OCI-LY3 (cell line): ENCODE measurements around the gene IQSEC1.

Source experiments
- H2AFZ ChIP-seq: fragments of 200-600, 300-600 bp; shearing (Covaris generic); 2 replicates; pipeline ENCODE4 v1.6.0; 2014; ENCODE audit warnings: antibody characterized with exemption, low read depth, low read length
- H3K27ac ChIP-seq: fragments of 200-600, 300-600 bp; sonication (generic); 2 replicates; pipeline ENCODE4 v1.5.1; 2014; ENCODE audit warnings: mild to moderate bottlenecking, low read length, moderate library complexity, mixed read lengths
- H3K27me3 ChIP-seq: fragments of 200-600, 300-600 bp; sonication (generic); 2 replicates; pipeline ENCODE4 v1.6.1; 2014; ENCODE audit warnings: low read depth, low read length, mixed read lengths
- H3K36me3 ChIP-seq: fragments of 200-600, 300-600 bp; sonication (generic); replicated peaks from 2 replicates; pipeline ENCODE3; 2014; ENCODE audit warnings: low read depth, low read length, mixed read lengths
- H3K4me1 ChIP-seq: fragments of 300-600, 200-600 bp; sonication (generic); 2 replicates; pipeline ENCODE4 v1.6.1; 2014; ENCODE audit warnings: low read length, mixed read lengths
- H3K4me2 ChIP-seq: fragments of 200-600, 300-600 bp; sonication (generic); 2 replicates; pipeline ENCODE4 v1.6.1; 2014; ENCODE audit warnings: low read length, mixed read lengths
- H3K4me3 ChIP-seq: fragments of 300-600, 200-600 bp; sonication (generic); 2 replicates; pipeline ENCODE4 v1.5.1; 2014; ENCODE audit warnings: antibody characterized with exemption, mild to moderate bottlenecking, low read length, moderate library complexity
- H3K79me2 ChIP-seq: fragments of 300-600, 200-600 bp; shearing (Covaris generic); 2 replicates; pipeline ENCODE4 v1.6.1; 2014; ENCODE audit warnings: mild to moderate bottlenecking, low read length, mixed read lengths
- H3K9ac ChIP-seq: fragments of 300-600, 200-600 bp; shearing (Covaris generic); 2 replicates; pipeline ENCODE4 v1.6.0; 2014; ENCODE audit warnings: mild to moderate bottlenecking, low read length, moderate library complexity
- H3K9me3 ChIP-seq: fragments of 200-600, 300-600 bp; shearing (Covaris generic); 2 replicates; pipeline ENCODE4 v1.6.1; 2014; ENCODE audit warnings: low read length, mixed read lengths; ENCODE audit not compliant: insufficient read depth
- H4K20me1 ChIP-seq: fragments of 200-600, 300-600 bp; sonication (generic); 2 replicates; pipeline ENCODE4 v1.6.1; 2016; ENCODE audit warnings: low read length, mixed read lengths; ENCODE audit not compliant: insufficient read depth
- EZH2phosphoT487 ChIP-seq: fragments of 200-600 bp; shearing (Covaris generic); IDR thresholded peaks from 2 replicates; pipeline ENCODE4 v1.6.1; 2018; ENCODE audit warnings: antibody characterized with exemption, mixed run types, low read depth
- TF ChIP-seq, protein P1 (sequence below): fragments of 200-600, 300-600 bp; sonication (generic); IDR thresholded peaks from 2 replicates; pipeline ENCODE4 v1.5.1; 2014; ENCODE audit warnings: antibody characterized with exemption, low read length, low read depth

Gene IQSEC1

GRCh38 chr3:12919205-12919604, 154.0 kb downstream of the IQSEC1 start:
- Histone ChIP-seq H3K27me3 (no peaks in the 10 kb centered on the region), H3K4me3 (no peak overlapping the region), H3K36me3 (peaks cover 89% of the 10 kb centered on the region), H3K9me3 (no peaks in the 10 kb centered on the region), H2AFZ (no peak overlapping the region), H4K20me1 (peaks cover 77% of the 10 kb centered on the region), H3K4me1 (no peaks in the 10 kb centered on the region), H3K9ac (no peak overlapping the region), H3K27ac (no peak overlapping the region), H3K79me2 (peaks cover 3% of the 10 kb centered on the region), H3K4me2 (no peak overlapping the region)
- TF ChIP-seq, protein P1, sequence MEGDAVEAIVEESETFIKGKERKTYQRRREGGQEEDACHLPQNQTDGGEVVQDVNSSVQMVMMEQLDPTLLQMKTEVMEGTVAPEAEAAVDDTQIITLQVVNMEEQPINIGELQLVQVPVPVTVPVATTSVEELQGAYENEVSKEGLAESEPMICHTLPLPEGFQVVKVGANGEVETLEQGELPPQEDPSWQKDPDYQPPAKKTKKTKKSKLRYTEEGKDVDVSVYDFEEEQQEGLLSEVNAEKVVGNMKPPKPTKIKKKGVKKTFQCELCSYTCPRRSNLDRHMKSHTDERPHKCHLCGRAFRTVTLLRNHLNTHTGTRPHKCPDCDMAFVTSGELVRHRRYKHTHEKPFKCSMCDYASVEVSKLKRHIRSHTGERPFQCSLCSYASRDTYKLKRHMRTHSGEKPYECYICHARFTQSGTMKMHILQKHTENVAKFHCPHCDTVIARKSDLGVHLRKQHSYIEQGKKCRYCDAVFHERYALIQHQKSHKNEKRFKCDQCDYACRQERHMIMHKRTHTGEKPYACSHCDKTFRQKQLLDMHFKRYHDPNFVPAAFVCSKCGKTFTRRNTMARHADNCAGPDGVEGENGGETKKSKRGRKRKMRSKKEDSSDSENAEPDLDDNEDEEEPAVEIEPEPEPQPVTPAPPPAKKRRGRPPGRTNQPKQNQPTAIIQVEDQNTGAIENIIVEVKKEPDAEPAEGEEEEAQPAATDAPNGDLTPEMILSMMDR, result no peak

DNA sequence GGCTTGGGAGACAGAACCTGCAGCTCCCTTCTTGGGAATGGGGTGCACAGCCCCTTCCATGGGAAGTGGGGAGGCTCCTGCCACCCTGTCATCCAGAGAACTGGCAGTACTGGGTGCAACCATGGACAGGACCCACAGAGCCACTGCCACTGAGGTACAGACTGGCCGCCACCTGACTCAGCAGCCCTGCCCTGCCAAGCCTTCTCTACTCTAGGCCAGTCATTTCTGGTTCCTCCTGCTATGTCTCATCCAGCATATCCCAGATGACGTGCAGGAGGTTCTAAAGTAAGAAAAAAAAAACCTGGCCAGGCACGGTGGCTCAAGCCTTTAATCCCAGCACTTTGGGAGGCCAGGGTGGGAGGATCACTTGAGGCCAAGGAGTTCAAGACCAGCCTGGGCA, 155.0 kb downstream of the IQSEC1 start:
- Histone ChIP-seq H3K9ac (no peak overlapping the region), H3K27me3 (no peaks in the 10 kb centered on the region), H3K4me2 (no peak overlapping the region), H2AFZ (no peak overlapping the region), H3K79me2 (peaks cover 3% of the 10 kb centered on the region; the same call in 1 of the 2 replicates), H4K20me1 (peaks cover 75% of the 10 kb centered on the region), H3K9me3 (no peaks in the 10 kb centered on the region), H3K4me3 (no peak overlapping the region), H3K27ac (no peak overlapping the region), H3K36me3 (peaks cover 89% of the 10 kb centered on the region), H3K4me1 (no peaks in the 10 kb centered on the region)
- TF ChIP-seq, protein P1, result no peak
- no peak for TF ChIP-seq EZH2phosphoT487

- Histone ChIP-seq H3K9ac (no peak overlapping the region), H4K20me1 (peaks cover 79% of the 10 kb centered on the region), H3K4me1 (no peaks in the 10 kb centered on the region), H3K27me3 (no peaks in the 10 kb centered on the region), H3K79me2 (peaks cover 3% of the 10 kb centered on the region; the same call in 1 of the 2 replicates), H3K4me3 (no peak overlapping the region), H3K36me3 (peaks cover 87% of the 10 kb centered on the region), H3K9me3 (no peaks in the 10 kb centered on the region), H3K4me2 (no peak overlapping the region), H3K27ac (no peak overlapping the region), H2AFZ (no peak overlapping the region)
- TF ChIP-seq, protein P1, result no peak
- TF ChIP-seq EZH2phosphoT487, result no peak
Observed at GRCh38 chr3:12916159-12916558, 157.1 kb downstream of the IQSEC1 start.

DNA sequence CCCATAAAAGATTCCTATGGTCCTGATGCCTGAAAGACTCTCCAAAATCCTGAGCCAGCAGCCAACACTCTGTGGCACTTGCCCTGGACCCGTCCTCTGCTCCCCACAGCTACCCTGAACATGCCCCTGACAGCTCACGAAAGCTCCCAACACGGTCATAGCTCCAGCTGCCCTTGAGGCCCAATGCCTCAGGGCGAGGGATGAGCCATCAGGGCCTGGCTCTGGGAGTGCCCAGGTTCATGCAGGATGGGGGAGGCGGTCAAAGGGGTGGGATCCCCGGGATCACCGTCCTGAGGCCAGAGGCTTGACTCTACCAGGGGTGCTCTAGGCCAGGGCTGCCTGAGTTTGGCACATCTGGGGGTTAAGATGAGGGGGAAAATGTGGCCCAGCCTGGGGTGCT, 159.1 kb downstream of the IQSEC1 start:
- no peak overlapping the region for H3K4me3 ChIP-seq
- H3K4me1 ChIP-seq, result no peaks in the 10 kb centered on the region
- H3K4me2 ChIP-seq, result no peak overlapping the region
- no peaks in the 10 kb centered on the region for H3K27me3 ChIP-seq
- TF ChIP-seq, protein P1, result no peak
- no peak for TF ChIP-seq EZH2phosphoT487
- H3K36me3 ChIP-seq, result peaks cover 89% of the 10 kb centered on the region
- no peak overlapping the region for H3K27ac ChIP-seq
- peaks cover 70% of the 10 kb centered on the region for H4K20me1 ChIP-seq
- H3K9ac ChIP-seq, result no peak overlapping the region
- no peaks in the 10 kb centered on the region for H3K9me3 ChIP-seq
- H2AFZ ChIP-seq, result no peak overlapping the region
- H3K79me2 ChIP-seq, result peaks cover 3% of the 10 kb centered on the region; the same call in 1 of the 2 replicates
